ENCODE measurements around the gene AGPAT2. TPM values are rescaled to one million over a fixed set of nuclear protein-coding genes. Genes with fewer than 3 reads are reported as not detected.

Gene AGPAT2
- total RNA-seq, 1 experiment from 2014 or later, result 77.9 TPM

DNA sequence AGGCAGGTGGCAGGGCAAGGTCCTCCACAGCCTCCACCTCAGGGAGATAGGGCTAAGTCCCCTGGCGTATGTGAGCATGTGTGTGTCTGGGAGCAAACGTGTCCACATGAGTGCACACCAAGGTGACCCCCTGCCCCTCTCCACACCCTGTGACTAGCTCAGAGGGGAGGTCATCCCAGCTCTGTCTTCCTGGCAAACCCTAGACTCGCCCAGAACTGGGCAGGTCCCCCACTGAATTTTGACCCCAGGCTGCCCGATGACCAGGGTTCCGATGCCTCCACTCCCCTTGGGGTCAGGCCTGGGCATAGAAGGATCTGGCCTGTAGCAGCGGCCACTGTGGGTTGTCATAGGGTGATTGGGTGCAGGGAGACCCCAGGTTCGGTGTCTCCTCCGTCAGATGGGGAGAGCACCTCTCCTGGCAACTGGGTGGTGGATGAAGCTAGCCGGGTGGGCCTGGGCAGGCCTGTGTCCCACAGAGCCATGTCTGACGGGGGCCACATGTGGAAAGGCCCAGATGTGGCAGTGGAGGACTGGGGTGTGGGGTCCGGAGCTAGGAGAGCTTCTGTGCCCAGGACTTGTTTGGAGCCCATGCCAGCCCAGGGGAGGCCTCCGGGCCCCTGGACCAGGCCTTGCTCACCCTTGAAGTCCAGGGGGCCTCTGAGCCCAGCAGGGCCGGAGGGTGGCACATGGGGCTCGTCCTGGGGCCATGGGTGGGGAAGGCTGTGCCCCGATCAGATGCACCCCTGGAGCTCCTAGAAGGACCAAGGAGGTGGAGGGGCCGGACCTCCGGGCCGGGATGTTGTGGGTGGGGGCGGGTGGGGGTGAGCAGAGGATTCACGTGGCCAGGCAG is 31.3 kb upstream of the AGPAT2 start:
- ChIA-PET POLR2A (interaction anchor here (0.5 kb wide), 1 partner anchor 20 kb away, joined by 3 read pairs; no protein-coding TSS in a partner anchor), CTCF (no interaction called here)
- ATAC-seq (no peak), DNase-seq (ENCODE audit: low read depth, low spot score) (no peak)
- Histone ChIP-seq H3K4me3 (ENCODE audit: low read depth in 2 of 2, low read length in 2 of 2) (no peak overlapping the region), H3K27ac (ENCODE audit: low read length) (no peak overlapping the region), H3K36me3 (ENCODE audit: control insufficient read depth, insufficient read depth, low read length) (no peaks in the 10 kb centered on the region), H3K27me3 (ENCODE audit: control insufficient read depth, insufficient read depth, low read length) (no peaks in the 10 kb centered on the region), H3K4me1 (ENCODE audit: control insufficient read depth, insufficient read depth, low read length) (peaks cover 17% of the 10 kb centered on the region), H3K9me3 (ENCODE audit: control insufficient read depth, insufficient read depth, low read depth, low read length) (no peaks in the 10 kb centered on the region)
- intact Hi-C loops (cut with micrococcal nuclease; ENCODE audit: unreplicated experiment) (no loop called here), in situ Hi-C loops (cut with HindIII; ENCODE audit: low pct_unique_long_range_greater_than_20kb, low sequenced_read_pairs) (no loop called here)
- no TSS peak for BruUV-seq (replicated peaks)
- no peak for TF ChIP-seq TCF7L2 (IDR thresholded peaks at IDR 0.05; ENCODE audit: low read depth, low read length)
- TF ChIP-seq, protein P1, sequence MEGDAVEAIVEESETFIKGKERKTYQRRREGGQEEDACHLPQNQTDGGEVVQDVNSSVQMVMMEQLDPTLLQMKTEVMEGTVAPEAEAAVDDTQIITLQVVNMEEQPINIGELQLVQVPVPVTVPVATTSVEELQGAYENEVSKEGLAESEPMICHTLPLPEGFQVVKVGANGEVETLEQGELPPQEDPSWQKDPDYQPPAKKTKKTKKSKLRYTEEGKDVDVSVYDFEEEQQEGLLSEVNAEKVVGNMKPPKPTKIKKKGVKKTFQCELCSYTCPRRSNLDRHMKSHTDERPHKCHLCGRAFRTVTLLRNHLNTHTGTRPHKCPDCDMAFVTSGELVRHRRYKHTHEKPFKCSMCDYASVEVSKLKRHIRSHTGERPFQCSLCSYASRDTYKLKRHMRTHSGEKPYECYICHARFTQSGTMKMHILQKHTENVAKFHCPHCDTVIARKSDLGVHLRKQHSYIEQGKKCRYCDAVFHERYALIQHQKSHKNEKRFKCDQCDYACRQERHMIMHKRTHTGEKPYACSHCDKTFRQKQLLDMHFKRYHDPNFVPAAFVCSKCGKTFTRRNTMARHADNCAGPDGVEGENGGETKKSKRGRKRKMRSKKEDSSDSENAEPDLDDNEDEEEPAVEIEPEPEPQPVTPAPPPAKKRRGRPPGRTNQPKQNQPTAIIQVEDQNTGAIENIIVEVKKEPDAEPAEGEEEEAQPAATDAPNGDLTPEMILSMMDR (IDR thresholded peaks at IDR 0.05), result no peak
- TF ChIP-seq SIN3A (IDR thresholded peaks at IDR 0.05; ENCODE audit: borderline replicate concordance, insufficient read depth, low read depth, low read length), result no peak

DNA sequence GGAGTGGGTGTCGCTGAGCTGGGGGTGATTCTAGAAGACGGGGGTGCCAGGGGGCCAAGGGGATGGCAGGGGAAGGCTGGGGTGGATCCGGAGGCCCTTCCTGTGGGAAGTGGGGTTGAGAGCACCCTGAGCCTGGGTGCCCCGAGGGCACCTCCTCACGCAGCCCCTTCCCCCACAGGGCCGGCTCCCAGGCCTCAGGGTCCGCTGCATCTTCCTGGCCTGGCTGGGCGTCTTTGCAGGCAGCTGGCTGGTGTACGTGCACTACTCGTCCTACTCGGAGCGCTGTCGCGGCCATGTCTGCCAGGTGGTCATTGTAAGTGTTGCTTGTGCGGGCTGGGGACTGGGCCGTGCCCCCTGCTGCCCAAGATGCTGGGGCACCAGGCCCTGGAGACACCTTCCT is 30.1 kb upstream of the AGPAT2 start:
- Histone ChIP-seq H3K4me3 (ENCODE audit: low read depth in 2 of 2, low read length in 2 of 2) (no peak overlapping the region), H3K27ac (ENCODE audit: low read length) (no peak overlapping the region), H3K27me3 (ENCODE audit: control insufficient read depth, insufficient read depth, low read length) (no peaks in the 10 kb centered on the region), H3K4me1 (ENCODE audit: control insufficient read depth, insufficient read depth, low read length) (peaks cover 16% of the 10 kb centered on the region), H3K36me3 (ENCODE audit: control insufficient read depth, insufficient read depth, low read length) (no peaks in the 10 kb centered on the region), H3K9me3 (ENCODE audit: control insufficient read depth, insufficient read depth, low read depth, low read length) (no peaks in the 10 kb centered on the region)
- TF ChIP-seq SIN3A (IDR thresholded peaks at IDR 0.05; ENCODE audit: borderline replicate concordance, insufficient read depth, low read depth, low read length), result no peak
- TF ChIP-seq, protein P2, sequence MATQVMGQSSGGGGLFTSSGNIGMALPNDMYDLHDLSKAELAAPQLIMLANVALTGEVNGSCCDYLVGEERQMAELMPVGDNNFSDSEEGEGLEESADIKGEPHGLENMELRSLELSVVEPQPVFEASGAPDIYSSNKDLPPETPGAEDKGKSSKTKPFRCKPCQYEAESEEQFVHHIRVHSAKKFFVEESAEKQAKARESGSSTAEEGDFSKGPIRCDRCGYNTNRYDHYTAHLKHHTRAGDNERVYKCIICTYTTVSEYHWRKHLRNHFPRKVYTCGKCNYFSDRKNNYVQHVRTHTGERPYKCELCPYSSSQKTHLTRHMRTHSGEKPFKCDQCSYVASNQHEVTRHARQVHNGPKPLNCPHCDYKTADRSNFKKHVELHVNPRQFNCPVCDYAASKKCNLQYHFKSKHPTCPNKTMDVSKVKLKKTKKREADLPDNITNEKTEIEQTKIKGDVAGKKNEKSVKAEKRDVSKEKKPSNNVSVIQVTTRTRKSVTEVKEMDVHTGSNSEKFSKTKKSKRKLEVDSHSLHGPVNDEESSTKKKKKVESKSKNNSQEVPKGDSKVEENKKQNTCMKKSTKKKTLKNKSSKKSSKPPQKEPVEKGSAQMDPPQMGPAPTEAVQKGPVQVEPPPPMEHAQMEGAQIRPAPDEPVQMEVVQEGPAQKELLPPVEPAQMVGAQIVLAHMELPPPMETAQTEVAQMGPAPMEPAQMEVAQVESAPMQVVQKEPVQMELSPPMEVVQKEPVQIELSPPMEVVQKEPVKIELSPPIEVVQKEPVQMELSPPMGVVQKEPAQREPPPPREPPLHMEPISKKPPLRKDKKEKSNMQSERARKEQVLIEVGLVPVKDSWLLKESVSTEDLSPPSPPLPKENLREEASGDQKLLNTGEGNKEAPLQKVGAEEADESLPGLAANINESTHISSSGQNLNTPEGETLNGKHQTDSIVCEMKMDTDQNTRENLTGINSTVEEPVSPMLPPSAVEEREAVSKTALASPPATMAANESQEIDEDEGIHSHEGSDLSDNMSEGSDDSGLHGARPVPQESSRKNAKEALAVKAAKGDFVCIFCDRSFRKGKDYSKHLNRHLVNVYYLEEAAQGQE (IDR thresholded peaks at IDR 0.05; ENCODE audit: insufficient read depth in 1 of 2, low read depth in 2 of 2, low read length in 1 of 2), result no peak
- TF ChIP-seq, protein P1 (IDR thresholded peaks at IDR 0.05), result no peak
- no peak for DNase-seq (ENCODE audit: low read depth, low spot score)
- no peak for ATAC-seq
- ChIA-PET CTCF (no interaction called here), POLR2A (no interaction called here)
- in situ Hi-C loops (cut with HindIII; ENCODE audit: low pct_unique_long_range_greater_than_20kb, low sequenced_read_pairs), result no loop called here
- BruUV-seq (replicated peaks), result no TSS peak
- intact Hi-C loops (cut with micrococcal nuclease; ENCODE audit: unreplicated experiment), result no loop called here
